Astrocyte of the cerebellum (primary cell): Measurements from ENCODE around the gene MTOR.

ENCODE experiments used
- DNase-seq: peaks from one replicate; pipeline ENCODE4 v3.0.0-alpha.2; 2011; ENCODE audit warnings: low read depth
- H3K4me3 ChIP-seq: 2 replicates; pipeline ENCODE4 v1.5.1; 2011; ENCODE audit warnings: mild to moderate bottlenecking, low read depth, low read length, moderate library complexity
- CTCF ChIP-seq: IDR thresholded peaks from 2 replicates; pipeline ENCODE4 v1.5.1; 2012; ENCODE audit warnings: low read length, low read depth, moderate library complexity, mild to moderate bottlenecking; ENCODE audit errors: missing control alignments
- in situ Hi-C: cut with HindIII; loops from 2 replicates; pipeline ENCODE4 v1.10.0; 2017; ENCODE audit warnings: low sequenced_read_pairs

MTOR gene

GRCh38 chr1:11125931-11126330 is 136.4 kb downstream of the MTOR start:
- in situ Hi-C loops: no loop called here
- DNase-seq: no peak
- no peak for TF ChIP-seq CTCF
- no peak overlapping the region for H3K4me3 ChIP-seq

- no peak for DNase-seq
- in situ Hi-C loops: no loop called here
- TF ChIP-seq CTCF: no peak
- H3K4me3 ChIP-seq: no peak overlapping the region
Observed at GRCh38 chr1:11124965-11125364, 137.4 kb downstream of the MTOR start.

DNA sequence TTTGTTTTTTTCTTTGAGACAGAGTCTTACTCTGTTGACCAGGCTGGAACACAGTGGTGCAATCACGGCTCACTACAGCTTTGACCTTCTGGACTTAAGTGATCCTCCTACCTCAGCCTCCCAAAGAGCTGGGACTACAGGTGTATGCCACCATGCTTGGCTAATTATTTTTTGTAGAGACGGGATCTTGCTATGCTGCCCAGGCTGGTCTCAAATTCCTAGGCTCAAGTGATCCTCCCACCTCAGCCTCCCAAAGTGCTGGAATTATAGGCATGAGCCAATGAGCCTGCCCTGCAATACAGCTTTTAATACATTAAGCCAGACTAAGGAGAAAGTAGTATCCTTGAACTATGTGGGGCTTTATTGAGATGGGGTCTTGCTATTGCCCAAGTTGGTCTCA is 146.0 kb downstream of the MTOR start:
- H3K4me3 ChIP-seq: no peak overlapping the region
- in situ Hi-C loops: no loop called here
- no peak for TF ChIP-seq CTCF
- DNase-seq: no peak

DNA sequence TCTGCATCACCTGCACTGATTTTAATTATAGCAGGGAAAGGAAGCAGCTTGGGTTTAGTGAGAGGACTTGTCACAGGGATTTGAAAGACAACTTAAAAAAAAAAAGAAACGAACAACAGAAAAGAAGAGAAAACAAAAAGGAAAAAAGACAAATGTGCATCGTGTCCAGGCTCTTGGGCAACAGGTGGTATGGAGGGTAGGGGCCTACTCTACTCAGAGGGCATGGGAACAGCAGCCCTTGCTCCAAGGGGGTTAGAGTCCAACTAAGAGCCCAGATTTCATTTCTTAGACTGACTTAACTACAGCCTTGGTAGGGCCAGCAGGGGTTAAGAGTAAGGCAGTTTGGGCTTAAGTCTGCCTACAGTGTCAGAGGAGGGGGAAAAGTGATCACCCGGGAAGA is 147.4 kb downstream of the MTOR start:
- DNase-seq: no peak
- in situ Hi-C loops: no loop called here
- no peak overlapping the region for H3K4me3 ChIP-seq
- TF ChIP-seq CTCF: no peak

DNA sequence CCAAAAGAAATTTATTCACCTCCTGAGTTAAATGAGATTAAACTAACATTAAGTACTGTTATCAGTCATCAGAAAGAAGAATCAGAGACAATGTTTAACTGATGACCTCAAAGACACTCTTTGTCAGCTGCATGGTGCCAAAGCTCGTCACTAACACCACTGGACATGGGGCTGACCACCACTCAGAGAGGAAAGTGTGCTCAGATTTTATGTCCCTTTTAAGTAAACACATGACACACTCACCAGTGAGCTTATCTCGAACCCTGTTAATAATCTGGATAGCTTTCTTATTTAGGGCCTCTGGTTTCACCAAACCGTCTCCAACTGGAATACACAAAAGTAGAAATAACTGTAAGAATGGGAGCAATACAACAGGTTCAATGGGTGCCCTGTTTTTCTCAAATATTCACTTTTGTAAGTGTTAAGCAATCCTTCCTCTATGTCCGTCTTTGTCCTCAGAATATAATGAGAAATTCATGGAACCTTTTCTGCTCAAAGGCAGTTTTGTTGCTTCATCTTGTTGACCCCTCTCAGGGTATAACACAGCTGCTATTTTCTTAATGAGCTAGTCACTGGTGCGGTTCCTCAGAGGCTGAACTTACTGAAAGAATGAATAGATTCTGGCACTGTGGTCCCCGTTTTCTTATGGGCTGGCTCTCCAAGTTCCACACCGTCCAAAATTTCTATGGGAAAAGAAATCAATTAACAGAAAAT is 153.1 kb downstream of the MTOR start:
- in situ Hi-C loops: no loop called here
- no peak for DNase-seq
- H3K4me3 ChIP-seq: no peak overlapping the region
- no peak for TF ChIP-seq CTCF

GRCh38 chr1:11107599-11107998 is 154.8 kb downstream of the MTOR start:
- TF ChIP-seq CTCF: no peak
- no peak for DNase-seq
- in situ Hi-C loops: no loop called here
- H3K4me3 ChIP-seq: no peak overlapping the region

GRCh38 chr1:11105586-11105985 is 156.8 kb downstream of the MTOR start:
- TF ChIP-seq CTCF: no peak
- in situ Hi-C loops: no loop called here
- no peak overlapping the region for H3K4me3 ChIP-seq
- no peak for DNase-seq
